Body of pancreas (tissue), 4 donors: Measurements from ENCODE around the gene CUL4B. TPM values are rescaled to one million over a fixed set of nuclear protein-coding genes. Genes with fewer than 3 reads are reported as not detected.
"Not testable (repeated sequence)": the region's sequence is repeated elsewhere in the genome, so short reads cannot be mapped to it uniquely, and the experiment has no call there.

ENCODE experiments used
- ATAC-seq: fragments of 150-250 bp; one replicate; pipeline ENCODE4 v1.9.1; 2016
- DNase-seq, 4 donors: peaks; one replicate each; pipeline ENCODE4 v3.0.0-alpha.2; 2019
- H3K27ac ChIP-seq, 4 donors: fragments of 200-600 bp; sonication (generic); 1 replicate in 3 of 4; 2 replicates in 1 of 4; pipeline versions ENCODE4 v1.5.1 to v1.6.1; 2016 to 2019; ENCODE audit warnings: mild to moderate bottlenecking in 1 of 4, mixed read lengths in 1 of 4, moderate library complexity in 1 of 4
- H3K27me3 ChIP-seq, 2 donors: fragments of 200-600 bp; sonication (generic); one replicate each; pipeline ENCODE4 v1.6.0; 2016; ENCODE audit warnings: mild to moderate bottlenecking in 1 of 2
- H3K36me3 ChIP-seq, 2 donors: fragments of 200-600 bp; sonication (generic); replicated peaks in 1 of 2; 2 replicates each; pipeline ENCODE4 v1.5.1; 2016; ENCODE audit warnings: low read depth in 2 of 2; ENCODE audit not compliant: insufficient read depth in 1 of 2
- H3K4me1 ChIP-seq: fragments of 200-600 bp; sonication (generic); one replicate; pipeline ENCODE4 v1.6.0; 2016
- H3K4me3 ChIP-seq, 2 donors: fragments of 200-600 bp; sonication (generic); 1 replicate in 1 of 2; 2 replicates in 1 of 2; pipeline ENCODE4 v1.5.1; 2016 to 2019
- H3K9me3 ChIP-seq, 3 donors: fragments of 200-600 bp; sonication (generic); 1 replicate in 2 of 3; 2 replicates in 1 of 3; pipeline ENCODE4 v1.5.1; 2016
- CTCF ChIP-seq, 7 experiments: fragments of 450-650 bp in 4 of 7; fragments of 200-600 bp in 3 of 7; sonication (generic) in 3 of 7; IDR thresholded peaks; one replicate each; pipeline ENCODE4 v1.5.1; 2016 to 2019; ENCODE audit warnings: antibody characterized with exemption in 7 of 7
- POLR2A ChIP-seq, 3 donors: fragments of 450-650 bp; IDR thresholded peaks; one replicate each; pipeline ENCODE4 v1.6.1; 2016; ENCODE audit warnings: antibody characterized with exemption in 3 of 3, mild to moderate bottlenecking in 2 of 3
- WGBS, 2 donors: methylation state at CpG; one replicate each; pipeline ENCODE4 v1.1.5; 2017; 5-methylcytosine and 5-hydroxymethylcytosine counted together
- intact Hi-C: fragments of 100-400 bp; cut with DNase I; formaldehyde crosslinking; loops from one replicate; pipeline ENCODE4 v1.15.1; 2023
- total RNA-seq, 2 donors: library from RNA; depleted of rRNA; stranded (reverse); fragments of >200 nt; gene quantifications; one replicate each; pipeline ENCODE4 v1.1.0, GENCODE V29; 2016

CUL4B gene
- total RNA-seq, 2 donors from 2014 or later: 18.8 to 28.5 TPM

GRCh38 chrX:120575379-120576114, 14.8 kb upstream of the CUL4B start:
- WGBS, 2 donors: 80 to 84% methylated on average over 16 to 17 of the region's 18 CpGs
- ATAC-seq (no peak), DNase-seq (no peak)
- Histone ChIP-seq H3K4me3 (no peak overlapping the region), H3K9me3 (no peaks in the 10 kb centered on the region), H3K27me3 (no peaks in the 10 kb centered on the region), H3K27ac (no peak overlapping the region), H3K4me1 (no peaks in the 10 kb centered on the region), H3K36me3 (no peaks in the 10 kb centered on the region)
- intact Hi-C loops: no loop called here
- TF ChIP-seq CTCF (IDR thresholded peaks at IDR 0.05): no peak
- TF ChIP-seq POLR2A (IDR thresholded peaks at IDR 0.05): no peak

GRCh38 chrX:120573806-120574205, 13.0 kb upstream of the CUL4B start:
- 91 to 92% methylated on average over 3 to 6 of the region's 13 CpGs for WGBS, 2 donors

GRCh38 chrX:120570011-120570600, 9.3 kb upstream of the CUL4B start:
- TF ChIP-seq CTCF (IDR thresholded peaks at IDR 0.05) (no peak), POLR2A (IDR thresholded peaks at IDR 0.05) (no peak)

More at GRCh38 chrX:120573806-120574205, 13.0 kb upstream of the CUL4B start:
- H3K4me1 ChIP-seq, intact Hi-C loops, ATAC-seq, H3K9me3 ChIP-seq, H3K4me3 ChIP-seq, DNase-seq, H3K27ac ChIP-seq, H3K27me3 ChIP-seq, H3K36me3 ChIP-seq: not testable (repeated sequence)

GRCh38 chrX:120568609-120569008, 7.8 kb upstream of the CUL4B start:
- ATAC-seq (no peak), DNase-seq (no peak)
- intact Hi-C loops: no loop called here
- Histone ChIP-seq H3K4me1 (peaks cover 15% of the 10 kb centered on the region), H3K36me3 (no peaks in the 10 kb centered on the region), H3K27me3 (no peaks in the 10 kb centered on the region), H3K27ac (no peak overlapping the region), H3K4me3 (no peak overlapping the region), H3K9me3 (no peaks in the 10 kb centered on the region)
- WGBS, 2 donors: 64 to 68% methylated on average over 3 of the region's 3 CpGs
- no peak for TF ChIP-seq POLR2A (IDR thresholded peaks at IDR 0.05)
- TF ChIP-seq CTCF (IDR thresholded peaks at IDR 0.05): no peak

More at GRCh38 chrX:120570011-120570600, 9.3 kb upstream of the CUL4B start:
- intact Hi-C loops: no loop called here
- no peak for ATAC-seq
- no peaks in the 10 kb centered on the region for H3K27me3 ChIP-seq
- no peak for DNase-seq
- H3K4me1 ChIP-seq: peaks cover 2% of the 10 kb centered on the region
- H3K27ac ChIP-seq: no peak overlapping the region
- no peaks in the 10 kb centered on the region for H3K9me3 ChIP-seq
- WGBS, 2 donors: 87 to 94% methylated on average over 3 of the region's 3 CpGs
- no peaks in the 10 kb centered on the region for H3K36me3 ChIP-seq
- no peak overlapping the region for H3K4me3 ChIP-seq

- H3K27ac ChIP-seq: no peak overlapping the region
Observed at GRCh38 chrX:120568035-120568434, 7.3 kb upstream of the CUL4B start.

More at GRCh38 chrX:120568035-120568434, 7.3 kb upstream of the CUL4B start:
- DNase-seq (no peak), ATAC-seq (peak; percentile 56)
- no peak for TF ChIP-seq CTCF (IDR thresholded peaks at IDR 0.05)
- no peak for TF ChIP-seq POLR2A (IDR thresholded peaks at IDR 0.05)
- Histone ChIP-seq H3K9me3 (no peaks in the 10 kb centered on the region), H3K4me1 (peaks cover 19% of the 10 kb centered on the region), H3K4me3 (no peak overlapping the region), H3K36me3 (no peaks in the 10 kb centered on the region), H3K27me3 (no peaks in the 10 kb centered on the region)
- intact Hi-C loops: no loop called here
